Middle frontal gyrus (tissue), 1 donor: ENCODE data around the gene CENPP.
"Not testable (repeated sequence)": the region's sequence is repeated elsewhere in the genome, so short reads cannot be mapped to it uniquely, and the experiment has no call there.

Experiments
- DNase-seq: peaks from one replicate; pipeline ENCODE4 v3.0.0-alpha.2; 2015; ENCODE audit warnings: low spot score; ENCODE audit errors: extremely low spot score

Gene CENPP

DNA sequence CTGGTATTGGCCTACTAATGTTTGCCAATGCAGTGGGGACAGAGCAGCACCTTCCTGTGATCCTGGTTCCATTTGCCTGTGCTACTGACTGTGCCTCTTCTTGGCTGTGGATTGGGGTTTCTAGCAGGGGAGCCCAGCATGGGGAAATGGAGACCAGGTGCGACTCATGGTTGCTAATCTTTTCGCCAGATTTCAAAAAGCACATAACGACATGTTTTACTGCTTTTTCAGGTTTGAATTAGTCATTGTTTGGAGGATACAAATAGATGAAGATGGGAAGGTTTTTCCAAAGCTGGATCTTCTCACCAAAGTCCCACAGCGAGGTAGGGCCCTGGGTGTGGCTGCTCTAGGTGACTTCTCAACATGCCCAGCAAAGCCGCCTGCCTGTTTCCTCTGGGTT, 286.5 kb downstream of the CENPP start:
- no peak for DNase-seq

DNA sequence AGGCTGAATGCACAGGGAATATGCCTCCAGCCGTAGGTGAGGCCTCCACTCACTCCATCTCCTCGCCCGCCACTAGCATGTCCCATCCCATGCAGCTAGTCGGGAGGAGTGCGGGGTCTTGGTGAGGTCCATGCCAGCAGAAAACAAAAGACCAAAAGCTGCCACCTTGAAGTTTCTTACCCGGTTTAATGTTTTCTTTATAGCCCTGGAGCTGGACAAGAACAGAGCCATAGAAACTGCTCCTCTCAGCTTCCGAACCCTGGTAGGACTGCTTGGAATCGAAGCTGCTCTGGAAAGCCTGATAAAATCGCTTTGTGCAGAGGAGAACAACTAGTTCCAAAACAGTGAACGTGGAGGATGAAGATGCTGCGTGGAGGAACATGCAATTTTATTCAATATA, 287.1 kb downstream of the CENPP start:
- no peak for DNase-seq

DNA sequence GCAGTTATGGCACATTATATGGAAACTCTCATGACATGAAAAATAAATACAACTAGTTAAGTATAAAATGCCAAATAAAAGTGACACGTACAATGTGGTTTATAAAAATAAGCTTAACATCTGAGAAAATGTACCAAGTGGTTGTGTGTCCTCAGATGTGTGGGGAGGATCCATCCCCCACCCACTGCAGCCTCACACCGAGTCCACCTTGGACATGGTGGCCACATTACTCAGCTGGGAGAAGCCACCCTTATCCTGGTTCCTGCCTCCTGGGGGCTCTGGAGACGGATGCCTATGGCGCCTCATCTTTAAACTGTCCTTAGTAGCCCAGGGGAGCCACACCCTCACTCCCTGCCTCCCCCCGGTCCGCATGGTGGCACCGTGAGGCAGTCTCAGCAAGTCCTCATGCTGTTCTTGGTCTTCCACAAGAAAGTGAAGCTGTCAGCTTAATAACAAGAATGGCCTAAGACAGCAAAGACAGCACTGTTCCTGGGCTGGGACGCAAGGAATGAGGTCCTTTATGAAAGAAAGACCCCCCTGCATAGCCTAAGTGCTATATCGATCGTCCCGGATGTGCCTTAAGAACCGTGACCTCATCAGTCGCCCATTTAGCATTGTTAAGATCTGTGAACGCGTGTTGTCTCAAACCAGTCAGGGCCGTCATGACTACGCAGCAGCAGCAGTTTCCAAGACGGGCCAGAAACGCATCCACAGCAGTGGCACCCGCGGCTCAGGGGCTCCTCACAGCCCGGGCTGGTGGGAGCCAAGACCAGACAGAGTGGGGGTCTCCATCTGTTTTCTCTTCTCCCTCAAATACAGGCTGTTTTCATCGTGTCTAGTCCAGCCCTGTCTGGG, 287.7 kb downstream of the CENPP start:
- DNase-seq, result no peak

DNA sequence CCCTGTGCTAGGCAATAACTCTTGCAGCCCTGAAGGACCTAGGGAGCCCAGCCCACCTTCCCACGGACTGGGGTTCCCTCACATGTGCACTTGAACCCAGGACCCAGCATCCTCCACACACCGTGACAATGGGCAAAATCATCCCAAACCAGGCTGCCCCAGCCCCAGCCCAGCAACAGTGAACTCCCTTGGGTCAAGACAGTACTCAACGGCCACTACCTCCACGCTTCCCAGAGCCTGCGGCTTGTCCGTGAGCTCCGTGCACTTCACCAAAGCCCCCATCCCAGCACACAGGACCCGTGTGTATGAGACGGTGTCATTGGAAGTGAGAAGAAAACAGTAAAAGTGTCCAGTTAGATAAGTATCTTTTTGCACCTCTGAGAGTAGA, 288.4 kb downstream of the CENPP start:
- no peak for DNase-seq

DNA sequence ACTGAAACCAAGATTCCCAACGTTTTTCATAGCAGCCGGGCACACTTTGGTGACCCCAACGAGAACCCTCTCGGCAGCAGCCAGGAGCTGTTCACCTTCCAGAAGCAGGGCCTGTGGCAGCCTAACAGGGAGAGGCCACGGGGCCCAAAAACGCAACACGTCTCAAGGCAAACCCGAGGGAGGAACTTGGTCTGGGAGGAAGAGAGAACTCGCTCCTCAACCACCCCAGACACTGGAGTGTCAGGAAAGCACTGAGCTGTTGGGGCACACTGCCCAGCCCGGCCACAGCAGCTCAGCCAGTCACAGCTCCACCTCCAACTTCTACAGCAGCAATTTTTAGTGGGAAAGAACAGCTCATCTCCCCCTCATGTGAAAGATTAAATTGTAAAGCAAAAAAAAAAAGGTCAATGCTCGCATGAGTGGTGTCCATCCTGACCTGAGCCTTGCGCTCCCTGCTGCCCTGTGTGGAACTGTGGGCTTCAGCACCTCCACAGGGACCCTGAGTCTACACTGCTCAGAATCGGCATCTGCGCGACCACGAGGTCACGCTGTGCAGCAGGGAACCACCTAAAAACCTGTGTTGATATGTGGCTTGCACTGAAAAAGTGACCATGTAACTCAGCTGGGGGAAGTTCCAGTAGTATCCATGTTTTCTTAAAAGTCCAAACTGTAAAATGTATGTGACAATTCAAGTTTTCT, 289.2 kb downstream of the CENPP start:
- DNase-seq, result no peak

DNA sequence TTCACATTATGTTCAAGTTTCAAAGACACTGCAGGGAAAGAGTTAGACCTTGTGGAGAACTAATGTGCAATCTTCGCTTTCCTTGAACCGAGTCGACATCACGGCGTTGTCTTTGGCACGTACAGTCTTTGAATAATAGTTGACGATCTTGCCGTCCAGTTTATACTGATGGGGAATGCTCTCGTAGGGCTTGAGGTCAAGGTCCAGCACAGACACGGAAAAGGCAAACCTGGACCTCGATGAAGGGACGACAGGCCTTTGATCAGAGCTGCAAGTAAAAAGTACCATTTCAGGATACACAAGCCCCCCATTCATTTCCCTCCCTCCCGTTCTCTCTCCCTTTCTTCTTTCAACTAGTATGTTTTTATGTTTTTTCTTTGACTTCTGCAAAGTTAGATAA, 290.0 kb downstream of the CENPP start:
- DNase-seq, result no peak

DNA sequence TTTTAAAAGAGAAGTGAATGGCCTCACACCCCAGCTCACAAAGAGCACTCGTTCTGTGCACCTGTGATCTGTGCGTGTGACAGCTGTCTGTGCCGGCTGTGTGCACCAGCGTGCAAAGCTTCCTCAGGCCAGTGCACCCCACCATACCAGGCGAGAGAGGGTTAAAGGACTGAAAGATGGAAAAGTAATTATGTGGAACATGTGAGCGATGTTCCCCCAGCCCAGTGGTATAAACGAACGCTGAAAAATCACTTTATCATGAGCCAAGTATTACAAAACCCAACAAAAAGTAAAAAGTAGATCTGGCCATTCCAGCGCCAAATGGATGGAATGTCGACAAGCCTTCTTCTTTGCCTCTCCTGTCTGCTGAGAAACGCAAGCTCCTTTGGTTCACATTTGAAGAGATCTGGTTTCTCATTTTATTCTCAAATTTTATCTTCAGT, 290.5 kb downstream of the CENPP start:
- DNase-seq, result no peak

DNA sequence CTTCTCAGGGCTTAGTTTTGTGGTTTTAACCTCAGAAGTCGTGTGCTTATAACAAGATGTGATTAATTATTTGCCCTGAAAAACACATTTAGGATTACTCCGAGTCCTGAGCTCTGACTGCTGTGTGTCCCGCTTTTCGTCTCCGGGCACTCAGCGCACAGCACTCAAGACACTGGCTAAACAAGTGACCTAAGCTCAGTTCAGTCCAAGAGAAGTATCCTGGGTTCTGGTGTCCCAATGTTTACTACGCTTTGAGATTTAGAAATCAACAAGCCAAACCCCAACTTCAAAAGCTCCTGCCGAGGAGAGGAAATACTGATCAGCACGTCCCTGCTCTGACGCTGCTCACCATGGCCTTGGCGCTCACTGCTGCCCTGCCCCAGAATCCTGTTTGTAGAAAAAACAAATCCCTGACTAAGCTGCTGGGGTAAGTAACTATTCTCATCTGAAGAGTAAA, 290.9 kb downstream of the CENPP start:
- no peak for DNase-seq

DNA sequence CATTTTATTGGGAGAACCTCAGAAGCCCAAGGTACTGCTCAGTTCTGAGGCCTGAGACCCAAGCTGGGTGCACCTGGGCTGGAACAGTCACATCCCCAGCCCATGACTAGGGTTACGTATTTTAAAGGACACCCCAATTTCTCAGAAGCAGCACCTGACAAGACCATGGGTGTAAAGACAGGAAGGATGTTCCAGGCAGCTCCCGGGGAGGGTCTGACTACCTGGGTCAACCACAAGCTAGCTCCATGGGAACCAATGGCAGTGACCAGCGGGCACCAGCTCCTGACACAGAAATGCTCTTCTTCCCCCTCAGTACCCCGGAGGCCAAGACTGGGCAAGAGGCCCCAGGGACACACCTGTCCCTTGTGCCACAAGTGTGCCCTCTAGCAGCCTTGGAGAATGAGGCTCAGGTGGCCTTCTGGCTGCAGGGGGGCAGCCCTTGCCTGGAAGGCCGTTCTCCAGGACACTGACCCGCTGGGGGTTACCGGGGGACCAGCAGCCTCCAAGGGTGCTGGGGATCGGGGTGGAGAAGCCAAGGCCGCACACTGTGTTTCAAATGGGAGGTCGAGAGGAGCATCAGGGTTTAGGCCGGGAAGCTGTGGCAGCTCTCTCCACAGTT, 291.6 kb downstream of the CENPP start:
- DNase-seq, result no peak

DNA sequence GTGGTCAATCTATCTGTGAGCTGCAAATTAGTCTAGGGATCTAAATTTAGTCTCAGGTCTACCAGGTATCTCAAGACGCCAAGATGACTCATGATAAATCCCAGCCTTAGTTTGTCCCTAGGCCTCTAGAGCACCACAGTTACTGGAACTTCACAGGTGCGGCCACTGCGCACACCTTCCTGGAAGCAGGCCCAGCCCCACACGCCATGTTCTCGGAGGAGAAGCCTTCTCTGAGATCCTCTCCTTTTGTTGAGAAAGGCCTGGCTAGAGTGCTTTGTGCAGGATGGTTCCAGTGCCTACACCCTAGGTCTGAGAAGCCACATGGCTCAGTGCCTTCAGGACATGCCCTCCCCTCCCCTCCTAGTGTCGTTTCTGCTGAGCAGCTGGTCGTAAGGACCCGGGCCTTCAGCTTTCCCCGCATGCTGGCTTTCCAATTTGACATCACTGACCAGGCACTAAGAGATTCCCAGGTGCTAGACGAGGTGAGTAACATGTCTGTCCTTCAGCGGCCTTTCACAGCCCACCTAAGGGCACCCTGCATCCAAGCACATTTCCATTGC, 292.3 kb downstream of the CENPP start:
- no peak for DNase-seq

DNA sequence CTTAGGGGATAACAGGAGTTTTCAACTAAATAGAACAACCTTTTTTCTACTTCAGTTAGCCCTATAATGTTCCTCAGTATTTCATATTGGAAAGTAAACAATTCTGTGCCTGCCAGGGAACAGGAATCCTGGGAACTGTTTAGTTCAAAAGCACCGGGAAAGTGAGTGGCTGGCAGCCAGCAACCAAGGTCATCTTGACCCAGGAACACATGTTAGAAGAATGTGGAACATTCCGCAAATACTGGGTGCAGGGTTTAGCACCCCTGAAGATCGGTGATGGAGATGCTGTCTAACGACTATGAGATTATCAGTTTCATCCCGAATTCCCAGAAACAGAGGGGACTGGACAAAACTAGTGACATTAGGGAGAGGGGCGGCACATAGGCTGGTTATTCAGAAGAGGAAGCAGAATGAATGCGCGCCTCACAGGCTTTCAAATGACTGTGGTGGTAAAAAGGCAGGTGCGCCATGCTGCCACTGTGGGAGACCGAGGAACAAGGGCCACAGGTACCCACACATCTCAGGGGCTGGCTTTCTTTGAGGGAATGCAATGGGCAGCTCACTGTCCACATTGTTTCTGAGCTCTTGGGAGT, 293.0 kb downstream of the CENPP start:
- no peak for DNase-seq

DNA sequence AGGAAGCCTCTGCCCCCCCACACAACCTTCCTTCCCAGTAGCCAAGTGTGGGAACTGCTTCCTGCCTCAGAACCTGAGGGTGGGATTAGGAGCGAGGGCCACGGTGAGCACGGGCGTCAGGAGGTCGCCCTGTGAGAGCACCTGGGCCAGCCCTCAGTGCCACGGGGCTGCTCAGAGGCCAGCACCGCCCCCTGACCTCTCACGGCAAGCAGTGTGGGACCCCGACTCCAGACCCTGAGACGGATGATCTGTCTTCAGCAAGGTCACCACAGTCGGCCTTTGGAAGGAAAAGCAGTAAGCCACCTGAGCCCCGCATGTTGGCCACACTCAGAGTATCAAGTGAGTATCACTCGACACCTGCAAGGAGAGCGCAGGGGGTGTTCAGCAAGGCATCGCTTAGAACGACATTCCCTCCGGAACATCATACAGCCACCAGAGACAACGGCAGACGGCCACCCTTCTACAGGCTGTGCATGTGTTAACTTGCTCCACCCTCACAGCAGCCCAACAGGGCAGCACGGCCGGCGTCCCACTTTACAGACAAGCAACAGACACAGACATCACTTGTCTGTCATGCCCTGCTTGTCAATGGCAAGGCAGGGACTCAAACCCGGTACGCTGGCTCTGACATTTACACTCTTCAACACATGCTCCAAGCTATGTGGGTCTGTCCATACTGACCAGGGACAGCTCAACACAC, 294.0 kb downstream of the CENPP start:
- no peak for DNase-seq

DNA sequence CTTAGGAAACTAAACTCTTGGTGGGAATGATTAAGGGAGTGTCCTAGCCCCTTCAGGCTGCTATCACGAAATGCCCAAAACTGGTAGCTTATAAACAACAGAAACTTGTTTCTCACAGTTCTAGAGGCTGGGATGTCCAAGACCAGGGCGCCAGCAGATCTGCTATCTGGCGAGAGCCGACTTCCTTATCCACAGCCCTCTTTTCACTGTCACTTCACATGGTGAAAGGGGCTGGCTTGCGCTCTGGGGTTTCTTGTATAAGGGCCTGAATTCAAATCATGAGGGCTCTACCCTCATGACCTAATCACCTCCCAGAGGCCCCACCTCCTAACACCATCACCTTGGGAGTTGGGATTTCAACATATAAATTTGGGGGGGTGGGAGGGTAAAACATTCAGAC, 295.1 kb downstream of the CENPP start:
- no peak for DNase-seq

DNA sequence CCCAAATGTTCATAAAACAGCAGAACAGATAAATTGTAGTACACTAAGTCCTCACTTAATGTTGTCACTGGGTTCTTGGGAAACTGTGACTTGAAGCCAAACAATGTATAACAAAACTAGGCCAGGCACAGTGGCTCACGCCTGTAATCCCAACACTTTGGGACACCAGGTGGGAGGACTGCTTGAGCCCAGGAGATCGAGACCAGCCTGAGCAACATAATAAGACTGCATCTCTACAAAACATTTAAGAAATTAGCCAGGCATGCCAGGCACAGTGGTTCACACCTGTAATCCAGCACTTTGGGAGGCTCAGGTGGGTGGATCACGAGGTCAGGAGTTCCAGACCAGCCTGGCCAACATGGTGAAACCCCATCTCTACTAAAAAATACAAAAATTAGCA, 298.2 kb downstream of the CENPP start:
- not testable (repeated sequence) for DNase-seq

DNA sequence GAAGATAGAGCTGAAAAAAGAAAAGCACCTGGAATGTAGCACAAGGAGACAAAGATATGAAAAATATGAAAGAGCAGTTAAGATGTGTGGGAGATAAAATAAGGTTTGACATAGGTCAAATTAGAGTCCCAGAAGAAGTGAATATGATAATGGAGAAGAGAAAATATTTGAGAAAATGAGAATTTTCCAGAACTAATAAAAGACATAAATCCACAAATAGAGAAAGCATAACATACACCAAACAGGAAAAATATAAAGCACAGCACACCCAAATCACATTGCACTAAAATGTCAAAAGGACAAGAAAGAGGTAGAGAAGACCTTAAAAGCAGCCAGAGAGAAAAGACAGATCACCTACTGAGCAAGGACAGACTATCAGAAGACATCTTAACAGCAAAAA, 300.7 kb downstream of the CENPP start:
- no peak for DNase-seq

DNA sequence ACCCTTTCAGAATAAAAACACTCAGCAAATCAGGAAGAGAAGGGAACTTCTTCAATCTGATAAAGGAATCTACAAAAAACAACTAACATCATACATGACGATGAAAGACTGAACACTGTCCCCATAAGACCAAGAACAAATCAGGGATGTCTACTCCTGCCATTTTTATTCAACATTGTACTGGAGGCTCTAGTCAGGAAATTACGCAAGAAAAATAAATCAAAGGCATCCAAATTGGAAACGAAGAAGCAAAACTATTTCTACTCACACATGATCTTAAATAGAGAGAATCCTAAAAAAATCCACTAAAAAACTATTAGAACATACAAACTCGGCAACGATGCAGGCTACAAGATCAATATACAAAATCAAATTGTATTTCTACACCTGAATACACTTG, 301.9 kb downstream of the CENPP start:
- DNase-seq, result no peak

DNA sequence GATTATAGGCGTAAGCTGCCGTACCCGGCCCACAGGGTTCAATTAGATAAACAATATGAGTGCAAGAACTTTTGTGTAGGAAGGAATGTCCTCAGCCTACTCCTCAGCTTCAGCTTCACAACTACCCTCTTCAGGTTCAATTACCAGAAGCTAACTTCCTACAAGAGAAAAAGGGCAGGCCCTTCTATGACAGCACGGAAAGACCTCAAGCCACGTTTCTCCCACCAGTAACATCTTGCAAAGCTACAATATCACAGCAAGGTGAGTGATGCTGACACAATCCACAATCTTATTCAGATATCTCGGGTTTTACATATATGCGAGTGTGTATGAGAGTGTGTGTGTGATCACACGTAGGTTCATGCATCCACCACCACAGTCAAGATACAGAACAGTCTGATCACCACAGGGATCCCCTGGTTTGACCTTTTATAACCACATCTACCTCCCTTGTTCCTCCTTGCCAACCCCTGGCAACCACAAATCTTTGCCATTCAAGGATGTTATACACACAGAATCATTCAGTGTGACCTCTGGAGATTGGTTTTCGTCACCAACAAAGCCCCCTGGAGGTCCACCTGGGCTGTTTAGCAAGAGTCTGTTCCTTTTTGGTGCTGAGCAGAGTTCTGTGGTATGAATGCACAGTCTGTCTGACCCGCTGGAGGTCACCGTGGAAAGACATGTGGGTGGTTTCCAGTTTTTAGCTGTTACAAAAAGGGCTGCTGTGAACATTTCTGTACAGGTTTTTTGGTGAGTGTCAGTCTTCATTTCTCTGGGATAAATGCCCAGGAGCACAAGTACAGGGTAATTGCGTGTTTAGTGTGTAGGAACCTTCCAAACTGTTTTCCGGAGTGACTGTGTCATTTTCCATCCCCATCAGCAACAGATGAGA, 305.9 kb downstream of the CENPP start:
- no peak for DNase-seq

DNA sequence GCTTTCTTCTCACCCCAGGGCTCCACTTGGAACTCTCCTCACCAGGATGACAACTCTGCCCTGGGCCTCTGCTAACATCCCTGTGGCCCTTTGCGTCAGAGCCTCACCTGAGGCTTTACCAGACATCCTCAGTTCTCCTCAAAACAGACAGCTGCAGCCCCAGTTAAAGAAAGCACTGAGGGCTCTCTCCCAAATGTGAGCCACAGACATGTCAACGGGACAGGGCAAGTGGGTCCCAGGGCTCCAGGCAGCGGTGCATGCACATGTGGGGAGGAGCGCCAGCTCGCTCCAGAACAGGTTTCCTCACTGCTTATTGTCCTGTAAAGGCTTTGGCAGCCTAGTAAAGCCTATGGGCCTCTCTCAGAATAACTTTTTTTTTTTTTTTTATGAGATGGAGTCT, 306.9 kb downstream of the CENPP start:
- no peak for DNase-seq

DNA sequence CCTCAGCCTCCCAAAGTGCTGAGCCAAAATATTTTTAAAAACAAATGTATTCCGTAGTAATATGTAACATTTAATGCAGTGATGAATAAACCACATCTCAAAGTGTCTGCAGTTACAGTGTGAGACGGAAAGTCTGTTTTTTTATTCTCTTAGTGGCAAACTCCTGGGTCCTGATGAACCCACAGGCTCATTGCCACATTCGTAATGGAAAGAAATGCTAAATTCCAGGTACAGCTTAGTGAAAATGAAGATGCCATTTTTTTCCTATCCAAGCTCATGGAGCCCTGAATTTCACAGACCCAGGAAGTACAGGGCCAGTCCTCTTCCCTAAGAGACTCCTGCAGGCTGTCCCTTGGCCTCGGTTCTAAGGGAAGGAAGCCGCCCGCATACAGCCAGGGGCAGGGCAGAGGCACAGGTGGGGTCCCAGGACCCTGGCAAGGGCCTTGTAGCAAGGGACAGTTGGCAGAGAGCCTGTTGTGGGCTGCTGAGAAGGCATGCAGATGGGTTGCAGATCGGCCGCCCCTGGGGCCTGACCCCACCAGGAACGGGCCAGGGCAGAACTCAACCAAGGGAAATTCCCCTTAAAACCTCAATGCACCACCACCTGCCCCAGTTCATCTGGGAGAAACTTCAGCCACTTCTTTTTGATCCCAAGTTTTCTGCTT, 308.0 kb downstream of the CENPP start:
- no peak for DNase-seq
